GM19328 (cell line): Measurements from ENCODE around the gene USF3.

Experiments used
- ATAC-seq: cut with Tn5 transposase; IDR thresholded peaks from one replicate; pipeline ENCODE4 v1.9.1; 2021; ENCODE audit warnings: mild to moderate bottlenecking, moderate library complexity; ENCODE audit not compliant: unreplicated experiment

Gene USF3

DNA sequence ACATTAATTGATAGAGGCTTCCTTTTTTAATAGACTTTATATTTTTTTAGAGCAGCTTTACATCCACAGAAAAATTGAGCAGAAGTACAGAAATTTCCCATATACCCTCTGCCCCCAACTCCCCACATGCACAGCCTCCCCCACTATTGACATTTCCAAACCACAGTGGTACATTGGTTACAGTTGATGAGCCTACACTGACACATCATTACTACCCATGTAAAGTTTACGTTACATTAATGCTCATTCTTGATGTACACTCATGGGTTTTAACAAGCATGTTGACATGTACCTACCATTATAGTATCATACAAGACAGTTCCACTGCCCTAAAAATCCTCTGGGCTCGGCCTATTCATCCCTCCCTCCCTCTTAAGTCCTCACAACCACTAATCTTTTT lies 78.7 kb downstream of the USF3 start:
- ATAC-seq = no peak

DNA sequence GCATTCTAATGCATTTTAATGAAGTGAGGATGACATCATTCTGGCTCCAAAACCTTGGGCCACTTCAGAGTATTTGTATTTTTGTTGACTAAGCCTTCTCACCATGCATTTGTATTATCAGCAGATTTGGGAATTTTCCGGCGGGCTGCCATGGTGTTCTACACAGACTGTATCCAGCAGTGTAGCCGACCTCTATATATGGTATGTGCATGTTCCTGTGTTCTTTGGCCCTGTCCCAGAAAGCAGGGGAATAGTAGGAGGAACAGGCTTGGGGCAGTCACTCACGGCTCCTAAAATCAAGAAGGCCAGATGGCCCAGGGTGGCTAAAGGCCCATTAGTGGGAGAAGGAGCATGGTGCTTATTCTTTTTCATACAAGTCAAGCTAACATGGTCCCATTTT lies 80.5 kb downstream of the USF3 start:
- ATAC-seq = no peak

DNA sequence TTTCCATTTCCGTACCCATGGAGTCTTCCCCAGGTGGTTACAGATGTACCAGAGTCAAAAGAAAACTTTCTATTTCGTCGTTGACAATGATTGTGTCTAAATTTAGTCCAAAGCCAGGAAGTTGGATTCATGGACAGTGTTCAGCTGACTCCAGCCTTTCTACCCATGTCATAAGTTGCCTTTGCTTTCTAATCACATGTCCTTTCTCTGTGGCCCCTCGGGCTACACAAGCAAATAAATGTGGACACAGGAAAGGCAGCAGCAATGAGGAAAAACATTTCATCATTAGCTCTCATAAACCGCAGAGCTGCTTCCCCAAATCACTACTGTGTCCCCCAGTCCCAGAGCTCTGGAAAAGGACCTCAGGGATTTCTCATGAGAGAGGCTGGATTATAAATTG lies 82.0 kb downstream of the USF3 start:
- ATAC-seq = no peak

DNA sequence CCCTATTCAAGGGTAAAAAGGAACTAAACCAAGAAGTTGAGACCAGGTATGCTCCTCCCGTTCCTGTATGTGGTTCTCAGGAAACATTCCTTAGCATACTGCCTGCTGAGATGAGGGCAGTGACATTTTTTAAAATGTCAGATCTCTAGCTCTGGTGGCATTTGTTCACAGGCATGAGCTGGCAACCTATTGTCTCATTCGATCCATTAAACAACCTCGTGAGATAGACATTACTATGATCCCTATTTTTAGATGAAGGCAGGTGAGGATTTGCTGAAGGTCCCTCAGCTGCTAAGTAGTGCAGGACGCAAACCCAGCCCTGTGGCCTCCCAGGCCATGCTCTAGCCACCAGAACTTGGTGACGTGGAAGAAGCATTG lies 89.2 kb downstream of the USF3 start:
- peak; percentile 6 for ATAC-seq

DNA sequence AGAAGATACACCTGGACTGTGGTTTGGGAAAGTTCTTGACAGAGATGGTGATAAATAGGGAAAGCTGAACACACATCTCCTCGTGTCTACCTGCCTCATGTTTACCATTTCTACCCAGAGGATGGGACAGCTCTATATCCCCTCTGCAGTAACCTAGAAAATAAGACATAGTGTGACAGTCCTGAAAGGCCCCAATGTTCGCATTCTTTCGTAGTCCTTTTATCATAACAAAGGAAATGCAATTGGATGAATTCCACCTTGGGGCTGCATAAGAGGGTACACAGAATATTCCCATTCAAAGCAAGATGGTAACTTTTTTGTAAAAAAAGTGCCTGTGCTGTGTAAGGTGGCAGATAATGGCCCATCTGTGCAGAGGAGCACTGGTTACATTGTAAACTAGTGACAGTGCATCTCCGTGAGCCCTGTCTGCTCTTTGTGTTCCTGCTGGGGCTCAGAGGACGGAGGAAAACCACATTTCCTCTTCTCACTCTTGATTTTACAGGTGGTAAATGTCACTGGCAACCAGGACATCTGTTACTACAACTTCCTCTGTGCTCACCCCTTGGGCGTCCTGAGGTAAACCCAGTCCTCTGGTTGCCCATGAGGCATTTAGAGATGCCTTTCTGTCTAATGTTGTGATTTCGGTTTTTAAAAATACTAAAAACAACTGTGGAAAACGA lies 89.8 kb downstream of the USF3 start:
- ATAC-seq = peak; percentile 99

DNA sequence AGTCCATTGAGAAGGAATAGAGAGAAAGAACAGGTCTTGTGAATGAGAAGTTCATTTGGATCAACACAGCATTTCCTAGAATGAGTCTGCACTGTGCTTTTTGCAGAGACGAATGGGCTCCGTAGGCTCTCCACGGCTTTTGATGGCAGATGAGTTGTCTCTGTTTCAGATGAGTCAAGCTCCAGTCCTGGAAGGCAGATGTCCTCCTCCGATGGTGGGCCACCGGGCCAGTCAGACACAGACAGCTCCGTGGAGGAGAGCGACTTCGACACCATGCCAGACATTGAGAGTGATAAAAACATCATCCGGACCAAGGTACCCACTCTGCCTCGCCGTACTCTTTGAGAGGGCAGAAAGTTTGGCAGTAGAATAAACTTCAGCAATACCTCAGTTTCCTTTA lies 93.6 kb downstream of the USF3 start:
- ATAC-seq = no peak

DNA sequence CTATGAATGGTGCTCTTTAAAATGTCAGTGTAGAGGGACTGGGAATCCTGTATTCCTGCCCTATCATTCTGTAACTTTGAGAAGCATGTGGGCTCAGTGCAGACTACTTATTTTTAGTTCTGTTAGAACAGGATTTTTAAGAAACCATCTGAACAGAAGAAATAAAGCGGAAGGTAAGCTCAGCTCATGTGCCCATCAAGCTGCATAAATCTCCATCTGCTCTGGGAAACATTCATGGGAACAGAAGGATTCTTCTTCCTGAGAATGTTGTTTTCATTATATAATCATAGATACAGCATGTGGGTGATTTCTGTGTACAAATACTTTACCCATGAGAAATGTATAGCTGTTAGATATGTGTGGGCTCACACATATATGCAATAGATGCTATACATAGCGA lies 94.2 kb downstream of the USF3 start:
- ATAC-seq = no peak

DNA sequence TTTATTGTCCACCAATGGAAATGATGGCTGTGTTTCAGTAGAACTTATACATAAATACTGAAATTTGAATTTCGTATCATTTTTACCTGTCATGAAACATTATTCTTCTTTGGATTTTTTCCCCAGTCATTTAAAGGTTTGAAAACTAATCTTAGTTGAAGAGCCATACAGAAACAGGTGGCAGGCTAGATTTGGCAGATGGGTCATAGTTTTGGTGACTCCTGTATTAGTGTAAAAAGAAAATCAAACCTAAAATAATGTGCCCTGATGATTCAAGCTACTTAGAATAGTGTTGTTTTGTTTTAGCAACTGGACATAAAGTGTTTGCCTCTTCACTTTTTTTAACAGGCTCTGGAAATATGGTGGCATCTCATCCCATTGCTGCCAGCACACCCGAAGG lies 95.2 kb downstream of the USF3 start:
- ATAC-seq = no peak

DNA sequence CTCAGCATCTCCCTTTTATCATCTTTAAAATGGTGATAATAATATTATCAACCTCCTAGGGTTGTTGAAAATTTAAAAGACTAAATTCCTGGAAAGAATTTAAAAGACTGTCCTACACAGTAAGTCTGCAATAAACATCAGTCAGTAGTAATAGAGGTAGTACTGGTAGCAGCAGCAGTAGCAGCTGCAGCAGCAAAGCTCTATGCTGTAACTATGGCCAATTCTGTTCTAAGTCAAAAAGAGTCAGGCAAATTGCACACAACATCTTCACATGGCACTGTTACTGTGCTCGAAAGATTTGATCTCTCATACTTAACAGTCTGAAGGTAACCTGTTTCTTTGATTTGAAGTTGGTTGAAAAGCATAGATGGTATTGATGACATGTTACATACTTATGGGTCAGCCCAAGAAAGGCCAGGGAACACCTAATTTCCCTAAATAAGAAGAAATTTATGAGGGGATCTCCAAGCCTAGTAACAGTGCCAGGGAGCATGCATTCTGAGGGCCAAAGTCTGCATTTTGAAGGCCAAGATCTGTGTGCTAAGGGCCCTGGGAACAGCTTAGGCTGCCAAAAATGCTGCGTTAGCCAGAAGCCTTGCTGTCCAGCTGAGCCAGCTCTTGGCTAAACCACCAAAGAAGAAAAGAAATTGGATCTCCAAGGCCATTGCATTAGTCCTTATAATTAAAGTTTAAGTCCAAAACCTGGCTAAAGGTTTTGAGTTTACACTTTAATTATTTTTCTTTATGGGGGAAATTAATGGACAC lies 95.8 kb downstream of the USF3 start:
- no peak for ATAC-seq
